Measurements from ENCODE around the gene OR7C1. TPM values are rescaled to one million over a fixed set of nuclear protein-coding genes. Genes with fewer than 3 reads are reported as not detected.

OR7C1 gene
- total and polyA plus RNA-seq, 2 of the 13 experiments (the other 11 are each of a cell fraction or from before 2014, with no cell fraction given): not detected

- Histone ChIP-seq H3K36me3 (replicated peaks in 1 of 2; ENCODE audit: control insufficient read depth in 1 of 2, insufficient read depth in 2 of 2, low read length in 2 of 2) (no peaks in the 10 kb centered on the region), H3K9me3 (ENCODE audit: low read length) (no peaks in the 10 kb centered on the region), H4K20me1 (ENCODE audit: insufficient read depth, low read length) (no peaks in the 10 kb centered on the region), H3K27me3 (ENCODE audit: control insufficient read depth in 1 of 2, insufficient read depth in 2 of 2, low read length in 2 of 2) (peaks cover 0 to 3% of the 10 kb centered on the region in 2 experiments; a peak in 2 of 5 replicates), H3K9ac (ENCODE audit: insufficient read depth, low read depth, low read length) (no peak overlapping the region), H3K4me3 (replicated peaks in 1 of 3; ENCODE audit: insufficient read depth in 1 of 3, low read depth in 2 of 3, low read length in 3 of 3) (no peak overlapping the region), H3K27ac (ENCODE audit: extremely low read length, insufficient read depth, low read length) (no peak overlapping the region), H3K4me1 (ENCODE audit: insufficient read depth, low read length) (no peaks in the 10 kb centered on the region), H2AFZ (ENCODE audit: low read length) (no peak overlapping the region), H3K4me2 (ENCODE audit: low read depth, low read length) (no peak overlapping the region), H3K79me2 (ENCODE audit: insufficient read depth, low read length) (no peaks in the 10 kb centered on the region)
- ChIA-PET POLR2A (no interaction called here), CTCF (ENCODE audit: low intra/inter-chr PET ratio, low total read pairs) (no interaction called here)
- 0% methylated on average over 5 of the region's 5 CpGs for WGBS (ENCODE audit: low lambda C conversion rate)
- BruUV-seq (replicated peaks): no TSS peak
- no peak for TF ChIP-seq ZSCAN29 (CRISPR knock-in tag; conservative IDR thresholded peaks at IDR 0.05)
- no peak for TF ChIP-seq ZFP36L1 (CRISPR knock-in tag; IDR thresholded peaks at IDR 0.05)
- TF ChIP-seq MAFF (IDR thresholded peaks at IDR 0.05; ENCODE audit: low read depth, low read length): no peak
- TF ChIP-seq TP53 (CRISPR knock-in tag; conservative IDR thresholded peaks at IDR 0.05): no peak
- no peak for TF ChIP-seq KDM3A (CRISPR knock-in tag; IDR thresholded peaks at IDR 0.05; ENCODE audit: low read depth)
- no peak for TF ChIP-seq ZNF367 (CRISPR knock-in tag; IDR thresholded peaks at IDR 0.05; ENCODE audit: borderline replicate concordance)
- TF ChIP-seq EZH2 (conservative IDR thresholded peaks at IDR 0.05; ENCODE audit: low read depth, low read length): no peak
- FAIRE-seq (no peak), ATAC-seq (no peak), DNase-seq (ENCODE audit: low spot score) (no peak)
- intact Hi-C loops (cut with micrococcal nuclease; ENCODE audit: unreplicated experiment): no loop called here
- in situ Hi-C loops (cut with HindIII; ENCODE audit: extremely low pct_ligation_motif_present, low pct_unique_long_range_greater_than_20kb): no loop called here
These were observed 73.4 kb downstream of the OR7C1 start for GRCh38 chr19:14761607-14762006.

GRCh38 chr19:14758816-14759215 lies 76.2 kb downstream of the OR7C1 start:
- no peak for FAIRE-seq
- DNase-seq (ENCODE audit: low spot score): no peak
- Histone ChIP-seq H3K4me2 (ENCODE audit: low read depth, low read length) (no peak overlapping the region), H3K4me3 (replicated peaks in 1 of 3; ENCODE audit: insufficient read depth in 1 of 3, low read depth in 2 of 3, low read length in 3 of 3) (no peak overlapping the region), H3K36me3 (replicated peaks in 1 of 2; ENCODE audit: control insufficient read depth in 1 of 2, insufficient read depth in 2 of 2, low read length in 2 of 2) (no peaks in the 10 kb centered on the region), H3K27me3 (ENCODE audit: control insufficient read depth in 1 of 2, insufficient read depth in 2 of 2, low read length in 2 of 2) (peaks cover 1 to 5% of the 10 kb centered on the region in 2 experiments; a peak in 3 of 5 replicates), H3K79me2 (ENCODE audit: insufficient read depth, low read length) (no peaks in the 10 kb centered on the region), H3K27ac (ENCODE audit: extremely low read length, insufficient read depth, low read length) (no peak overlapping the region), H4K20me1 (ENCODE audit: insufficient read depth, low read length) (no peaks in the 10 kb centered on the region), H3K4me1 (ENCODE audit: insufficient read depth, low read length) (no peaks in the 10 kb centered on the region), H2AFZ (ENCODE audit: low read length) (no peak overlapping the region), H3K9me3 (ENCODE audit: low read length) (no peaks in the 10 kb centered on the region), H3K9ac (ENCODE audit: insufficient read depth, low read depth, low read length) (no peak overlapping the region)
- no peak for ATAC-seq
- ChIA-PET CTCF (ENCODE audit: low intra/inter-chr PET ratio, low total read pairs) (no interaction called here), POLR2A (no interaction called here)
- intact Hi-C loops (cut with micrococcal nuclease; ENCODE audit: unreplicated experiment) (no loop called here), in situ Hi-C loops (cut with HindIII; ENCODE audit: extremely low pct_ligation_motif_present, low pct_unique_long_range_greater_than_20kb) (no loop called here)
- 19% methylated on average over 16 of the region's 16 CpGs for WGBS (ENCODE audit: low lambda C conversion rate)
- no TSS peak for BruUV-seq (replicated peaks)
- TF ChIP-seq PRPF4 (IDR thresholded peaks at IDR 0.05; ENCODE audit: low read depth, low read length, poor library complexity, severe bottlenecking): no peak
- no peak for TF ChIP-seq GFI1 (CRISPR knock-in tag; IDR thresholded peaks at IDR 0.05; ENCODE audit: borderline replicate concordance)
- TF ChIP-seq, protein P1, sequence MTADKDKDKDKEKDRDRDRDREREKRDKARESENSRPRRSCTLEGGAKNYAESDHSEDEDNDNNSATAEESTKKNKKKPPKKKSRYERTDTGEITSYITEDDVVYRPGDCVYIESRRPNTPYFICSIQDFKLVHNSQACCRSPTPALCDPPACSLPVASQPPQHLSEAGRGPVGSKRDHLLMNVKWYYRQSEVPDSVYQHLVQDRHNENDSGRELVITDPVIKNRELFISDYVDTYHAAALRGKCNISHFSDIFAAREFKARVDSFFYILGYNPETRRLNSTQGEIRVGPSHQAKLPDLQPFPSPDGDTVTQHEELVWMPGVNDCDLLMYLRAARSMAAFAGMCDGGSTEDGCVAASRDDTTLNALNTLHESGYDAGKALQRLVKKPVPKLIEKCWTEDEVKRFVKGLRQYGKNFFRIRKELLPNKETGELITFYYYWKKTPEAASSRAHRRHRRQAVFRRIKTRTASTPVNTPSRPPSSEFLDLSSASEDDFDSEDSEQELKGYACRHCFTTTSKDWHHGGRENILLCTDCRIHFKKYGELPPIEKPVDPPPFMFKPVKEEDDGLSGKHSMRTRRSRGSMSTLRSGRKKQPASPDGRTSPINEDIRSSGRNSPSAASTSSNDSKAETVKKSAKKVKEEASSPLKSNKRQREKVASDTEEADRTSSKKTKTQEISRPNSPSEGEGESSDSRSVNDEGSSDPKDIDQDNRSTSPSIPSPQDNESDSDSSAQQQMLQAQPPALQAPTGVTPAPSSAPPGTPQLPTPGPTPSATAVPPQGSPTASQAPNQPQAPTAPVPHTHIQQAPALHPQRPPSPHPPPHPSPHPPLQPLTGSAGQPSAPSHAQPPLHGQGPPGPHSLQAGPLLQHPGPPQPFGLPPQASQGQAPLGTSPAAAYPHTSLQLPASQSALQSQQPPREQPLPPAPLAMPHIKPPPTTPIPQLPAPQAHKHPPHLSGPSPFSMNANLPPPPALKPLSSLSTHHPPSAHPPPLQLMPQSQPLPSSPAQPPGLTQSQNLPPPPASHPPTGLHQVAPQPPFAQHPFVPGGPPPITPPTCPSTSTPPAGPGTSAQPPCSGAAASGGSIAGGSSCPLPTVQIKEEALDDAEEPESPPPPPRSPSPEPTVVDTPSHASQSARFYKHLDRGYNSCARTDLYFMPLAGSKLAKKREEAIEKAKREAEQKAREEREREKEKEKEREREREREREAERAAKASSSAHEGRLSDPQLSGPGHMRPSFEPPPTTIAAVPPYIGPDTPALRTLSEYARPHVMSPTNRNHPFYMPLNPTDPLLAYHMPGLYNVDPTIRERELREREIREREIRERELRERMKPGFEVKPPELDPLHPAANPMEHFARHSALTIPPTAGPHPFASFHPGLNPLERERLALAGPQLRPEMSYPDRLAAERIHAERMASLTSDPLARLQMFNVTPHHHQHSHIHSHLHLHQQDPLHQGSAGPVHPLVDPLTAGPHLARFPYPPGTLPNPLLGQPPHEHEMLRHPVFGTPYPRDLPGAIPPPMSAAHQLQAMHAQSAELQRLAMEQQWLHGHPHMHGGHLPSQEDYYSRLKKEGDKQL (CRISPR knock-in tag; IDR thresholded peaks at IDR 0.05; ENCODE audit: low read depth): no peak
- TF ChIP-seq SNRNP70 (IDR thresholded peaks at IDR 0.05; ENCODE audit: low read depth, low read length): no peak
